HL-60 (cell line): ENCODE data around the gene ASGR1.
"Not testable (repeated sequence)": the region's sequence is repeated elsewhere in the genome, so short reads cannot be mapped to it uniquely, and the experiment has no call there.

Source experiments
- DNase-seq, 2 experiments: peaks; one replicate each; pipeline ENCODE4 v3.0.0-alpha.2; 2010 to 2020; ENCODE audit warnings: low read depth in 1 of 2, low spot score in 1 of 2
- H3K27ac ChIP-seq: fragments of 250-450 bp; sonication (Bioruptor Pico); replicated peaks from 2 replicates; pipeline ENCODE4 v1.5.1; 2020; ENCODE audit warnings: mild to moderate bottlenecking, moderate library complexity
- H3K27me3 ChIP-seq: fragments of 250-450 bp; sonication (Bioruptor Pico); 2 replicates; pipeline ENCODE4 v1.5.1; 2021; ENCODE audit warnings: mild to moderate bottlenecking, moderate library complexity; ENCODE audit not compliant: insufficient read depth, poor library complexity, severe bottlenecking
- H3K4me3 ChIP-seq: replicated peaks from 2 replicates; pipeline ENCODE4 v1.5.1; 2011; ENCODE audit warnings: mild to moderate bottlenecking, control low read depth, low read length; ENCODE audit not compliant: insufficient read depth
- CTCF ChIP-seq: IDR thresholded peaks from one replicate; pipeline ENCODE4 v1.5.1; 2011; ENCODE audit warnings: low read length, control low read depth, inconsistent platforms; ENCODE audit not compliant: insufficient read depth
- GABPA ChIP-seq: IDR thresholded peaks from 2 replicates; pipeline ENCODE4 v1.6.1; 2012; ENCODE audit warnings: low read depth
- POLR2AphosphoS5 ChIP-seq: IDR thresholded peaks from 2 replicates; pipeline ENCODE4 v1.6.1; 2012; ENCODE audit warnings: low read depth
- REST ChIP-seq: IDR thresholded peaks from 2 replicates; pipeline ENCODE4 v1.6.1; 2012; ENCODE audit warnings: low read depth; ENCODE audit not compliant: insufficient replicate concordance
- SPI1 ChIP-seq: IDR thresholded peaks from 2 replicates; pipeline ENCODE4 v1.6.1; 2012; ENCODE audit warnings: low read depth, mild to moderate bottlenecking, borderline replicate concordance

The ASGR1 gene

GRCh38 chr17:7183433-7184090, 4.4 kb upstream of the ASGR1 start:
- H3K27ac ChIP-seq: no peak overlapping the region
- no peak overlapping the region for H3K4me3 ChIP-seq
- no peaks in the 10 kb centered on the region for H3K27me3 ChIP-seq
- DNase-seq: no peak
- TF ChIP-seq SPI1 (no peak), CTCF (no peak), GABPA (no peak), REST (no peak), POLR2AphosphoS5 (no peak)

GRCh38 chr17:7182101-7182500, 2.9 kb upstream of the ASGR1 start:
- not testable (repeated sequence) for H3K27me3 ChIP-seq, H3K4me3 ChIP-seq, H3K27ac ChIP-seq, DNase-seq

- Histone ChIP-seq H3K27me3 (no peaks in the 10 kb centered on the region), H3K27ac (no peak overlapping the region), H3K4me3 (no peak overlapping the region)
- no peak for DNase-seq
- no peak for TF ChIP-seq REST
- TF ChIP-seq POLR2AphosphoS5: no peak
- no peak for TF ChIP-seq GABPA
- TF ChIP-seq CTCF: no peak
- TF ChIP-seq SPI1: no peak
Observed at GRCh38 chr17:7178973-7179316, 225 bp downstream of the ASGR1 start.

- no peak overlapping the region for H3K4me3 ChIP-seq
- H3K27me3 ChIP-seq: no peaks in the 10 kb centered on the region
- H3K27ac ChIP-seq: no peak overlapping the region
- no peak for TF ChIP-seq GABPA
- TF ChIP-seq SPI1: no peak
- no peak for TF ChIP-seq CTCF
- no peak for TF ChIP-seq POLR2AphosphoS5
- no peak for TF ChIP-seq REST
- no peak for DNase-seq
Observed at GRCh38 chr17:7177954-7178477, 1.2 kb downstream of the ASGR1 start.
